Measurements from ENCODE around the gene GLB1L2.

The GLB1L2 gene

DNA sequence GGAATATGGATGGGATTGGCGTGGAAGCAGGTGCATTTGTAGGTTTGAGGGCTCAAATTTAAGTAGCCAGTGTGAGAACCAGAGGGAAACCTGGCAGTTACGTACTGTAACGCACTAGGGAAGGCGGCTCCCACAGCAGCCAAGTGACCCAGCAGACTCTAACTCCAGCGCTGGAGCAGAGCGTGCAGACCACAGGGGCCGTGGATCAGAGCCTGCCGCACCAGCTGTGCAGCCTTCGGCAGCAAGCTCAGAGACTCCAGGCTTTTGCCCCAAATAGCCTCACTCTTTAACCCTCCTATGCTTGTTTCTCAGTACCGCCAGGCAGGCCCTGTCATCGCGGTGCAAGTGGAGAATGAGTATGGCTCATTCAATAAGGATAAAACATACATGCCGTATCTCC is 43.3 kb upstream of the GLB1L2 start:
- no peak for DNase-seq (ENCODE audit: low read depth)
- no peak overlapping the region for H3K4me3 ChIP-seq (ENCODE audit: low read depth, low read length)
- TF ChIP-seq, protein P1, sequence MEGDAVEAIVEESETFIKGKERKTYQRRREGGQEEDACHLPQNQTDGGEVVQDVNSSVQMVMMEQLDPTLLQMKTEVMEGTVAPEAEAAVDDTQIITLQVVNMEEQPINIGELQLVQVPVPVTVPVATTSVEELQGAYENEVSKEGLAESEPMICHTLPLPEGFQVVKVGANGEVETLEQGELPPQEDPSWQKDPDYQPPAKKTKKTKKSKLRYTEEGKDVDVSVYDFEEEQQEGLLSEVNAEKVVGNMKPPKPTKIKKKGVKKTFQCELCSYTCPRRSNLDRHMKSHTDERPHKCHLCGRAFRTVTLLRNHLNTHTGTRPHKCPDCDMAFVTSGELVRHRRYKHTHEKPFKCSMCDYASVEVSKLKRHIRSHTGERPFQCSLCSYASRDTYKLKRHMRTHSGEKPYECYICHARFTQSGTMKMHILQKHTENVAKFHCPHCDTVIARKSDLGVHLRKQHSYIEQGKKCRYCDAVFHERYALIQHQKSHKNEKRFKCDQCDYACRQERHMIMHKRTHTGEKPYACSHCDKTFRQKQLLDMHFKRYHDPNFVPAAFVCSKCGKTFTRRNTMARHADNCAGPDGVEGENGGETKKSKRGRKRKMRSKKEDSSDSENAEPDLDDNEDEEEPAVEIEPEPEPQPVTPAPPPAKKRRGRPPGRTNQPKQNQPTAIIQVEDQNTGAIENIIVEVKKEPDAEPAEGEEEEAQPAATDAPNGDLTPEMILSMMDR (IDR thresholded peaks at IDR 0.05; ENCODE audit: low read depth, low read length), result no peak
- TF ChIP-seq MAX (IDR thresholded peaks at IDR 0.05; ENCODE audit: low read depth, low read length) (no peak), POLR2A (IDR thresholded peaks at IDR 0.05; ENCODE audit: extremely low read depth, insufficient read length) (no peak), MYC (IDR thresholded peaks at IDR 0.05; ENCODE audit: low read depth, low read length) (no peak)

- TF ChIP-seq MAX (IDR thresholded peaks at IDR 0.05; ENCODE audit: low read depth, low read length) (no peak), MYC (IDR thresholded peaks at IDR 0.05; ENCODE audit: low read depth, low read length) (no peak), POLR2A (IDR thresholded peaks at IDR 0.05; ENCODE audit: extremely low read depth, insufficient read length) (no peak)
- TF ChIP-seq, protein P1 (IDR thresholded peaks at IDR 0.05; ENCODE audit: low read depth, low read length), result no peak
- H3K4me3 ChIP-seq (ENCODE audit: low read depth, low read length), result no peak overlapping the region
- no peak for DNase-seq (ENCODE audit: low read depth)
Observed at GRCh38 chr11:134289167-134289566, 42.6 kb upstream of the GLB1L2 start.

- no peak for DNase-seq (ENCODE audit: low read depth)
- TF ChIP-seq MAX (IDR thresholded peaks at IDR 0.05; ENCODE audit: low read depth, low read length) (no peak), POLR2A (IDR thresholded peaks at IDR 0.05; ENCODE audit: extremely low read depth, insufficient read length) (no peak), MYC (IDR thresholded peaks at IDR 0.05; ENCODE audit: low read depth, low read length) (no peak)
- TF ChIP-seq, protein P1 (IDR thresholded peaks at IDR 0.05; ENCODE audit: low read depth, low read length), result no peak
- H3K4me3 ChIP-seq (ENCODE audit: low read depth, low read length), result no peak overlapping the region
Observed at GRCh38 chr11:134289789-134290188, 42.0 kb upstream of the GLB1L2 start.

DNA sequence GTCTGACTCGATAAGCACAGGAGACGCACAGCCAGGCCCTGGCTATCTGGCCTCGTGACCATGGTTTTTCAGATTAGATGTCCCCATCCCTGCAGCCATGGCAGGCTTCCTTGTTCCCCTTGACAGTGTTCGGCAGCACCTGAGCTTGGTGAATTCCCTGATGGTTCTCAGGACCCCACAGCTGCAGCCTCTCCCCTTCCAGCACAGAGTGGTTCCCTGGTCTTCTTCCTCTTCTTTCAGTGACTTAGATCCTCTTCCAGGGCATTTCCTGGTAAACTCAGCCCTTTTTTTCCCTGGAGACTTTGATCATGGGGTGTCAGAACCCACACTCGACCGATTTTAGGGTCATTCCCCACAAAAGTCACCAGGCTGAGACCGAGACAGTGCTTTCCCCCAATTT is 41.1 kb upstream of the GLB1L2 start:
- DNase-seq (ENCODE audit: low read depth), result no peak
- TF ChIP-seq POLR2A (IDR thresholded peaks at IDR 0.05; ENCODE audit: extremely low read depth, insufficient read length), result no peak
- no peak for TF ChIP-seq MAX (IDR thresholded peaks at IDR 0.05; ENCODE audit: low read depth, low read length)
- TF ChIP-seq, protein P1 (IDR thresholded peaks at IDR 0.05; ENCODE audit: low read depth, low read length), result no peak
- no peak for TF ChIP-seq MYC (IDR thresholded peaks at IDR 0.05; ENCODE audit: low read depth, low read length)
- no peak overlapping the region for H3K4me3 ChIP-seq (ENCODE audit: low read depth, low read length)

DNA sequence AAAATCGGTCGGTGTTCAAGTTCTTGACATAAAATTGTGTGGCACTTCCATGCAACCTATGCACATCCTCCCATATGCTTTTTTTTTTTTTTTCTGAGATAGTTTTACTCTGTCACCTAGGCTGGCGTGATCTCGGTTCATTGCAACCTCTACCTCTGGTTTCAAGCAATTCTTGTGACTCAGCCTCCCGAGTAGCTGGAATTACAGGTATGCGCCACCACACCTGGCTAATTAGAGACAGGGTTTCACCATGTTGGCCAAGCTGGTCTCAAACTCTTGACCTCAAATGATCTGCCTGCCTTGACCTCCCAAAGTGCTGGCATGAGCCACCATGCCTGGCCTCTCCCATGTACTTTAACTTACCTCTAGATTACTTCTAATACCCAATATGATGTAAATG is 40.6 kb upstream of the GLB1L2 start:
- H3K4me3 ChIP-seq (ENCODE audit: low read depth, low read length), result no peak overlapping the region
- TF ChIP-seq, protein P1 (IDR thresholded peaks at IDR 0.05; ENCODE audit: low read depth, low read length), result no peak
- TF ChIP-seq MAX (IDR thresholded peaks at IDR 0.05; ENCODE audit: low read depth, low read length) (no peak), MYC (IDR thresholded peaks at IDR 0.05; ENCODE audit: low read depth, low read length) (no peak), POLR2A (IDR thresholded peaks at IDR 0.05; ENCODE audit: extremely low read depth, insufficient read length) (no peak)
- no peak for DNase-seq (ENCODE audit: low read depth)

GRCh38 chr11:134292661-134293060 is 39.1 kb upstream of the GLB1L2 start:
- no peak overlapping the region for H3K4me3 ChIP-seq (ENCODE audit: low read depth, low read length)
- DNase-seq (ENCODE audit: low read depth), result no peak
- TF ChIP-seq POLR2A (IDR thresholded peaks at IDR 0.05; ENCODE audit: extremely low read depth, insufficient read length) (no peak), MYC (IDR thresholded peaks at IDR 0.05; ENCODE audit: low read depth, low read length) (no peak), MAX (IDR thresholded peaks at IDR 0.05; ENCODE audit: low read depth, low read length) (no peak)
- TF ChIP-seq, protein P1 (IDR thresholded peaks at IDR 0.05; ENCODE audit: low read depth, low read length), result no peak

Data from NB4 (cell line).